ENCODE measurements around the gene CCKAR.

DNA sequence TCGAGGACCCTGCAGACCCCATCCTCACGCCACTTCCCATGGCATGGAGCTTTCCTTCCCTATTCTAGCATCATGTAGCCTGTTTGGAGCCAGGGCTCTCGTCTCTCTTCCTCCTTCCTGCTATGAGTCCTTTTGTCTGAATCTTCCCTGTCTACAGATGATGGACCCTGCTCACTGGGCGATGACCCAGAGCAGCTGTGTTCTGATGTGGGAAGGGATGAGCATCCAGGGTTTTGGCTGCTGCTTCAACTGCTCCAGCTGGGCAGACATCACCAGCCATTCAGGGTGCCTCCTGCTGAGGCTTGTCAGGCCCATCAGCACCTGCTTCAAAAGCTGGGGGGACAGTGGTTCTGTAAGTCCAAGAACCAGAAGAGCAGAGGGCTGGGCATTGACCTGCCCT lies 3.2 kb upstream of the CCKAR start:
- TF ChIP-seq EZH2phosphoT487 (IDR thresholded peaks at IDR 0.05; ENCODE audit: low read depth, severe bottlenecking, unreplicated experiment) (no peak), CTCF (IDR thresholded peaks at IDR 0.05; ENCODE audit: poor library complexity) (no peak)
